Right atrium auricular region (tissue), 2 donors: ENCODE measurements around the gene MMP11. TPM values are rescaled to one million over a fixed set of nuclear protein-coding genes. Genes with fewer than 3 reads are reported as not detected.

Experiments used
- DNase-seq: peaks from one replicate; pipeline ENCODE4 v3.0.0-alpha.2; 2019; ENCODE audit warnings: low spot score
- H3K27ac ChIP-seq, 2 donors: fragments of 200-600 bp; sonication (generic); 1 replicate in 1 of 2; 2 replicates in 1 of 2; pipeline ENCODE4 v1.5.1; 2016 to 2019
- H3K27me3 ChIP-seq, 2 donors: fragments of 200-600 bp; sonication (generic); one replicate each; pipeline versions ENCODE4 v1.5.1 to v1.6.0; 2017 to 2019
- H3K36me3 ChIP-seq: fragments of 200-600 bp; sonication (generic); one replicate; pipeline ENCODE4 v1.5.1; 2016
- H3K4me1 ChIP-seq, 2 donors: fragments of 200-600 bp; sonication (generic); one replicate each; pipeline versions ENCODE4 v1.5.1 to v1.6.0; 2017 to 2019
- H3K4me3 ChIP-seq, 2 donors: fragments of 200-600 bp; sonication (generic); 1 replicate in 1 of 2; 2 replicates in 1 of 2; pipeline ENCODE4 v1.5.1; 2017 to 2019; ENCODE audit warnings: mild to moderate bottlenecking in 1 of 2, moderate library complexity in 1 of 2
- H3K9me3 ChIP-seq, 2 donors: fragments of 200-600 bp; sonication (generic); one replicate each; pipeline ENCODE4 v1.5.1; 2019
- total RNA-seq, 2 donors: library from RNA; depleted of rRNA; stranded (reverse); fragments of >200 nt; gene quantifications; one replicate each; pipeline ENCODE4 v1.1.0, GENCODE V29; 2016
- TF ChIP-seq, protein P1 (sequence below), 2 donors: fragments of 200-600 bp; sonication (generic); IDR thresholded peaks; one replicate each; pipeline ENCODE4 v1.5.1; 2019; ENCODE audit warnings: antibody characterized with exemption in 2 of 2

Gene MMP11
- total RNA-seq, 2 donors from 2014 or later: 2.2 to 12.3 TPM

DNA sequence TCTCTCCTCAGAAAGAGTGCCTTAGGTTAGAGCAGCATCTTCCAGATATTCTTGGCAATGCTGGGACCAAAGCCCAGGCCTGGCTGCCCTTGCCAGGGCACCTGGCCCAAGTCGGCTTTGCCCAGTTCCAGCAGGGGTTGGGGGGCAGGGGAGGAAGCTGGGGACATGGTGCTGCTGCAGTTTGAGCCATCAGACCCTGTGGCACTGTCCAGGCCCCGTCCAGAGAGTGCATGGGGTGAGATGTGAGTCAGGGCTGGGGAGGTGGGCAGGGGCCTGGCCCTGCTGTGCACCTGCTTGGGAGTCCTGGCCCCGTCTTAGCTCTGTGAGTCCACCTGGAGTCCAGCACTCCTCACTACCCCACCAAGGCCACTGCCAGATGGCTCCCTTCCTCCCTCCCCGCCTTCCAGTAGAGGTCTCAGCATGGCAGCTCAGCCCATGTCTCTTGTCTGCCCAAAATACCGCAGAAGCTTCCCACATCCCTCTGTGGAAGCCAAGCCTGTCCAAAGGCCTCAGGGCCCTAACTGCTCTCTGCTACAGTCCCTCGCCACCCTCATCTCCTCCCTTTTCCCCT is 49.5 kb downstream of the MMP11 start:
- H3K9me3 ChIP-seq: no peaks in the 10 kb centered on the region
- H3K27me3 ChIP-seq: no peaks in the 10 kb centered on the region
- H3K36me3 ChIP-seq: peaks cover 94% of the 10 kb centered on the region
- DNase-seq: no peak
- no peak overlapping the region for H3K4me3 ChIP-seq
- TF ChIP-seq, protein P1, sequence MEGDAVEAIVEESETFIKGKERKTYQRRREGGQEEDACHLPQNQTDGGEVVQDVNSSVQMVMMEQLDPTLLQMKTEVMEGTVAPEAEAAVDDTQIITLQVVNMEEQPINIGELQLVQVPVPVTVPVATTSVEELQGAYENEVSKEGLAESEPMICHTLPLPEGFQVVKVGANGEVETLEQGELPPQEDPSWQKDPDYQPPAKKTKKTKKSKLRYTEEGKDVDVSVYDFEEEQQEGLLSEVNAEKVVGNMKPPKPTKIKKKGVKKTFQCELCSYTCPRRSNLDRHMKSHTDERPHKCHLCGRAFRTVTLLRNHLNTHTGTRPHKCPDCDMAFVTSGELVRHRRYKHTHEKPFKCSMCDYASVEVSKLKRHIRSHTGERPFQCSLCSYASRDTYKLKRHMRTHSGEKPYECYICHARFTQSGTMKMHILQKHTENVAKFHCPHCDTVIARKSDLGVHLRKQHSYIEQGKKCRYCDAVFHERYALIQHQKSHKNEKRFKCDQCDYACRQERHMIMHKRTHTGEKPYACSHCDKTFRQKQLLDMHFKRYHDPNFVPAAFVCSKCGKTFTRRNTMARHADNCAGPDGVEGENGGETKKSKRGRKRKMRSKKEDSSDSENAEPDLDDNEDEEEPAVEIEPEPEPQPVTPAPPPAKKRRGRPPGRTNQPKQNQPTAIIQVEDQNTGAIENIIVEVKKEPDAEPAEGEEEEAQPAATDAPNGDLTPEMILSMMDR (IDR thresholded peaks at IDR 0.05): no peak
- H3K4me1 ChIP-seq: peaks cover 0 to 57% of the 10 kb centered on the region in 2 donors
- peak overlapping the region; percentile 81 to 90 for H3K27ac ChIP-seq

DNA sequence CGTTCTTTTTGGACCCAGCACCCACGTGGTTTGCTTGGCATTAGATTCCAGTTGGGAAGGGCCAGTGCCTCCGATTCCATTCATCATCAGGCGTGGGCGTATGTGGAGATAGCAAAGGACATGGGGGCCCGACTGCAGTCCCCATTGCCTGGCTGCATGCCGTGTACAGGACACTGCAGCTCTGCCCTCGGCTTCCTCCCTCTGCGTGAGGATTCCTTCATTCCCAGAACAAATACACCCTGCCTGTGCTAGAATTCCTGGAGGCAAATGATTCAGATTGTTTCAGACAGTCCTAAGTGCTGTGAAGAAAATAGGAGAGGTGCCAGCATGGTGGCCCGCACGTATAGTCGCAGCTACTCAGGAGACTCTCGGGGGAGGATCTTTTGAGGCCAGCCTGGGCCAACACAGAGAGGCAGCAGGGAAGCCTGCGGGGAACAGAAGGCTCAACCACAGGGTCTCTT is 50.7 kb downstream of the MMP11 start:
- no peak overlapping the region for H3K4me3 ChIP-seq
- no peaks in the 10 kb centered on the region for H3K27me3 ChIP-seq
- H3K27ac ChIP-seq: peak overlapping the region; percentile 81 to 90
- TF ChIP-seq, protein P1 (IDR thresholded peaks at IDR 0.05): no peak
- DNase-seq: no peak
- peaks cover 0 to 68% of the 10 kb centered on the region in 2 donors for H3K4me1 ChIP-seq
- no peaks in the 10 kb centered on the region for H3K9me3 ChIP-seq
- H3K36me3 ChIP-seq: peaks cover 89% of the 10 kb centered on the region

DNA sequence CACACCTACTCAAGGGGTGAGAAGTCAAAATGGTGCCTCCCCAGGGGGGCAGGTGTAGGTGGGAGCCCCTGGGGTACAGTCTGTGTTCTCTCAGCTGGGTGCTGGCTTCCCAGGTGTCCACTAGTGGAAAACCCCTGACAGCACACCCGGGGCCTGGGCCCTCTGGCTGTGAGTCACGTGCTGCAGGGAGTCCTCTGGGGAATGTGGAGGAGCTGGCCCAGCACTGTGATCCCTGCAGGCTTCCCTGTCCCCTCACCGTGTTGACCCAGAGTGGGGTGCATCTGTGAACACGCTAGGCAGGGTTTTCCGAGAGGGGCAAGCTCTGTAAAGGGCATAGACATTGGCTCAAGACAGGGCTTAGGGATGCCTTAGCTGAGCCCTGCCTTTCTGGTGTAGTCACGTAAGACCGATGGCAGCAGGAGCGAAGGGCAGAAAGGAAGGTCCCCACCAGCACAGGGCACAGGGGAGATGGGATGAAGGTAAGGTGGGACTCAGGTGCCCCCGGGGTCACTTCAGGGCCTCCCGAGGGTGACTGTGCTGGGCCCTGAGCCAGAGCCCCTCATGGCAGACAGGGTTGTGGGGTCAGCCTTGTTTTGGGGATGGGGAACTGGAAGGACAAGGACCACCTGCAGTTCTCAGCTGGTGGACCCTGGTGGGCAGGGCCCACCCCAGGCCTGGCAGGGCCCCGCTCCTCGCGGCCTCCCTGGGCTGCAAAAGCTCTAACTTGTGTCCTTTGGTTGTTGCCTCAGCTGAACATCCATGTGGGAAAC is 52.0 kb downstream of the MMP11 start:
- TF ChIP-seq, protein P1 (IDR thresholded peaks at IDR 0.05): no peak
- H3K27ac ChIP-seq: peak overlapping the region; percentile 81 to 90
- H3K4me3 ChIP-seq: no peak overlapping the region
- H3K36me3 ChIP-seq: peaks cover 77% of the 10 kb centered on the region
- DNase-seq: no peak
- peaks cover 0 to 81% of the 10 kb centered on the region in 2 donors for H3K4me1 ChIP-seq
- no peaks in the 10 kb centered on the region for H3K9me3 ChIP-seq
- no peaks in the 10 kb centered on the region for H3K27me3 ChIP-seq

DNA sequence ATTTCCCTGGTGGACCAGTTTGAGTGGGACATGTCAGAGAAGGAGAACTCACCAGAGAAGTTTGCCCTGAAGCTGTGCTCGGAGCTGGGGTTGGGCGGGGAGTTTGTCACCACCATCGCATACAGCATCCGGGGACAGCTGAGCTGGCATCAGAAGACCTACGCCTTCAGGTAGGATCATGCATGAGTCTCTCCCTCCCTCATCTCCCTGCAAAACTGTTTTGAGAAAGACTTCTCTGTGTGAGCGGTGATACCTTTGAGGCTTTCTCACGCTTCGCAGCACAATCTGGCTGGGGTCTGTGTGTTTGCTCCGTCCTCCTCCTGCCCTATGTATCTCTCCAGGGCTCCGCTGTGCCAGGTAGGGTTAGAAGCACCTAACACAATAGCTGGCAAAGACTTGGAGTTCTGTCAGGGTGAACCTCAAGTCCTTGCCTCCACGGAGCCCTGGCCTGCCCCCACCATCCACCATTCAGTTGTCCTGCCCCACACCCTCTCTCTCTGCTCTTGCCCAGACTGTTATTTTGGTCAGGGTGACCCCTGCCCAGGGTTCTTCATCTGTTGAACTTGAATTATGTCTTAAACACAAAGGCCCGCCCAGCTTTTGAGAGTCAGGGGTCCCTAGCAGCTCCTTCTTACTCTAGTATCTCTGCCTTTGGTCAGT is 52.7 kb downstream of the MMP11 start:
- Histone ChIP-seq H3K27me3 (no peaks in the 10 kb centered on the region), H3K4me1 (peaks cover 0 to 88% of the 10 kb centered on the region in 2 donors), H3K27ac (peak overlapping the region; percentile 81 to 90), H3K9me3 (no peaks in the 10 kb centered on the region), H3K36me3 (peaks cover 70% of the 10 kb centered on the region), H3K4me3 (no peak overlapping the region)
- TF ChIP-seq, protein P1 (IDR thresholded peaks at IDR 0.05): no peak
- DNase-seq: no peak

DNA sequence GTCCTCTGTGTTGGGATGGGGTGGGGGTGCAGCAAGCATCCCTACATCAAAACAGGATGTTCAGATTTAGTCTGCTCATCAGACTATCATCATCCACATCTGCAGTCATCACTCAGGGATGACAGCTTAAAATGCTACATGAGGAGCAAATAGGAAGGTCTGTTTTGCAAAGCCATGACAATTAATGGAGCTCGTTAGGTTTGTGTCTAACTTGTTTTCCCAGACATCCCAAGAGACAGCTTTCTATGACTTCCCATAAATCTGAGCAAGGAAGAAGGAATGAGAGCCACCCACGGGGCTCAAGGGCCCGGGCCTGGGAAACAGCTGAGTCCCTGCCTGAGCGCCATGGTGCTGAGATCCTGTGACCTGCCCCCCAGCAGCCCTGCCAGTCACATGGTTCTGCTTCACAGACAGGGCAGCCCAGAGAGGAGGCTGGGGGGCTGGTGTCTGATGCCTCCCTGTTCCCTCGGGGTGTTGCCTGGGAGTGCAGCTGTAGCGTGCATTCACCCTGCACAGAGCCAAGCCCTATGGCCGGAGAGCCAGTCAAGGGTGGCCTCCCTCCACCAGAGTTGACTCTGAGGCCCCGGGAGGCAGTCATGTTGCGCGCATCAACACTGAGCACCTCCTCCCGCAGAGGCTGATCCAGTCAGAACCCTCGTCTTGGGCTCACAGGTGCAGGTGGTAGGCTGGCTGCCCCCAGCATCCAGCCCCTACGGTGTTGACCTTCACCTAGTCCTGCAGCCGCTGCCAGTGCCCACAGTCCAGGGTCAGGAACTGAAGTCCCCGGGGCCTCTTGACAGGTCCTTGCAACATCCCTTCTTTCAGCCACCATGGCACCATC is 54.1 kb downstream of the MMP11 start:
- H3K4me3 ChIP-seq: no peak overlapping the region
- no peaks in the 10 kb centered on the region for H3K9me3 ChIP-seq
- no peaks in the 10 kb centered on the region for H3K27me3 ChIP-seq
- no peak for DNase-seq
- H3K4me1 ChIP-seq: peaks cover 0 to 92% of the 10 kb centered on the region in 2 donors
- TF ChIP-seq, protein P1 (IDR thresholded peaks at IDR 0.05): no peak
- peaks cover 62% of the 10 kb centered on the region for H3K36me3 ChIP-seq
- H3K27ac ChIP-seq: peak overlapping the region; percentile 84 to 90
